Endodermal cell (in vitro differentiated cells): ENCODE measurements around the gene ATRNL1. TPM values are rescaled to one million over a fixed set of nuclear protein-coding genes. Genes with fewer than 3 reads are reported as not detected.
"Not testable (repeated sequence)": the region's sequence is repeated elsewhere in the genome, so short reads cannot be mapped to it uniquely, and the experiment has no call there.

ENCODE experiments used
- DNase-seq: peaks from one replicate; pipeline ENCODE4 v3.0.0-alpha.2; 2017
- H3K27ac ChIP-seq: 2 replicates; pipeline ENCODE4 v1.5.1; 2013; ENCODE audit warnings: mild to moderate bottlenecking, low read depth, low read length, moderate library complexity
- H3K27me3 ChIP-seq: 2 replicates; pipeline ENCODE4 v1.6.1; 2013; ENCODE audit warnings: mild to moderate bottlenecking, low read length, moderate library complexity; ENCODE audit not compliant: insufficient read depth, control insufficient read depth, poor library complexity, severe bottlenecking
- H3K36me3 ChIP-seq: 2 replicates; pipeline ENCODE4 v1.7.0; 2013; ENCODE audit warnings: mild to moderate bottlenecking, low read length, moderate library complexity; ENCODE audit not compliant: control insufficient read depth, insufficient read depth
- H3K4me1 ChIP-seq: one replicate; pipeline ENCODE4 v1.7.0; 2013; ENCODE audit warnings: low read length; ENCODE audit not compliant: control insufficient read depth, insufficient read depth
- H3K4me3 ChIP-seq: 2 replicates; pipeline ENCODE4 v1.5.1; 2013; ENCODE audit warnings: mild to moderate bottlenecking, low read length, moderate library complexity
- H3K9ac ChIP-seq: 2 replicates; pipeline ENCODE4 v1.6.1; 2013; ENCODE audit warnings: mild to moderate bottlenecking, low read length, moderate library complexity; ENCODE audit not compliant: poor library complexity, severe bottlenecking; ENCODE audit errors: extremely low read depth
- H3K9me3 ChIP-seq: 2 replicates; pipeline ENCODE4 v1.6.1; 2013; ENCODE audit warnings: mild to moderate bottlenecking, low read length, moderate library complexity; ENCODE audit not compliant: control insufficient read depth
- H3K27ac Mint-ChIP-seq: 2 replicates; pipeline ENCODE4 v1.8.0; 2020; ENCODE audit warnings: mixed read lengths
- H3K27me3 Mint-ChIP-seq: 2 replicates; pipeline ENCODE4 v1.8.0; 2021; ENCODE audit warnings: mild to moderate bottlenecking, mixed read lengths; ENCODE audit not compliant: insufficient read depth
- H3K36me3 Mint-ChIP-seq: 2 replicates; pipeline ENCODE4 v1.8.0; 2020; ENCODE audit warnings: low read depth, mixed read lengths
- H3K4me1 Mint-ChIP-seq: 2 replicates; pipeline ENCODE4 v1.8.0; 2020; ENCODE audit warnings: mixed read lengths
- H3K4me3 Mint-ChIP-seq: 2 replicates; pipeline ENCODE4 v1.8.0; 2020; ENCODE audit warnings: mild to moderate bottlenecking, moderate library complexity, mixed read lengths
- H3K9me3 Mint-ChIP-seq: 2 replicates; pipeline ENCODE4 v1.8.0; 2020; ENCODE audit warnings: mild to moderate bottlenecking, mixed read lengths
- CTCF ChIP-seq: fragments of 200-600 bp; sonication (generic); conservative IDR thresholded peaks from 2 replicates; pipeline ENCODE4 v1.5.0; 2021; ENCODE audit warnings: antibody characterized with exemption, mild to moderate bottlenecking
- WGBS, 2 experiments: methylation state at CpG; one replicate each; pipeline versions ENCODE4 v1.1.5 to v1.1.7; 2013; ENCODE audit warnings: missing lambda C conversion rate in 2 of 2, mixed read lengths in 1 of 2; ENCODE audit not compliant: insufficient coverage in 1 of 2, insufficient read length in 1 of 2; 5-methylcytosine and 5-hydroxymethylcytosine counted together
- total RNA-seq, 2 donors: library from RNA; stranded (reverse); fragmentation: NEBNext Ultra II Directional in 1 of 2; extraction: Animal tissue kit (Norgen Biotek cat#: 25700) in 1 of 2; gene quantifications; 2 replicates in 1 of 2; 3 replicates in 1 of 2; pipeline ENCODE4 v1.2.1, GENCODE V29; 2021

Gene ATRNL1
- total RNA-seq, 2 donors from 2014 or later = 8.0 to 9.0 TPM

- 90 to 94% methylated on average over 1 to 2 of the region's 2 CpGs for WGBS, 2 experiments
- Histone ChIP-seq H3K9me3 (no peaks in the 10 kb centered on the region), H3K4me1 (no peaks in the 10 kb centered on the region), H3K27ac (no peak overlapping the region), H3K27me3 (no peaks in the 10 kb centered on the region), H3K36me3 (no peaks in the 10 kb centered on the region), H3K9ac (no peak overlapping the region), H3K4me3 (no peak overlapping the region)
- DNase-seq = no peak
- Mint-ChIP-seq H3K27ac (no peak overlapping the region), H3K27me3 (no peaks in the 10 kb centered on the region), H3K36me3 (no peaks in the 10 kb centered on the region), H3K9me3 (no peaks in the 10 kb centered on the region), H3K4me1 (no peaks in the 10 kb centered on the region), H3K4me3 (no peak overlapping the region)
- TF ChIP-seq CTCF = no peak
Measured at GRCh38 chr10:115747811-115748210, 654.6 kb downstream of the ATRNL1 start.

GRCh38 chr10:115758488-115758887, 665.3 kb downstream of the ATRNL1 start:
- not testable (repeated sequence) for H3K9ac ChIP-seq, H3K27me3 Mint-ChIP-seq, H3K27ac Mint-ChIP-seq, H3K27me3 ChIP-seq, H3K4me3 ChIP-seq, H3K36me3 ChIP-seq, H3K4me1 ChIP-seq, H3K9me3 ChIP-seq, H3K36me3 Mint-ChIP-seq, H3K27ac ChIP-seq, H3K4me3 Mint-ChIP-seq, H3K4me1 Mint-ChIP-seq
- WGBS, 2 experiments = 58 to 66% methylated on average over 3 to 7 of the region's 8 CpGs
- peak; percentile 84 for DNase-seq
- peaks cover 12% of the 10 kb centered on the region for H3K9me3 Mint-ChIP-seq

DNA sequence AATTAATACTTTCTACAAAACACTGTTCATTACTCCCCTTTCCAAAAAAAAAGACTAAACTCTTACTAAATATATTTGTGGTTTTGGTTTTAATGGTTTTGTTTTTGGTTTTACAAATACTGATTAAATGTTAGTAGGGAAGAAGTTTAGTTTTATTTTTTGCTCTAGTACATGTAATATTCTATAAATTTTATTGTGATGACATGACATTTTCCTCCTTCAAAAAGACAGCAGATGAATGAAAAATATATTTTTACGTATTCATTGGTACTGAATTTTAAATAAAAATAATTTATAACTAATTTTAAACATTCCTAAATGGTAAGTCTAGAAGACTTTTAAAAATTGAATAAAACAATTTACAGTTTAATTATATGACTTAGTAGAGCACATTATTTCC, 667.0 kb downstream of the ATRNL1 start:
- H3K4me3 ChIP-seq = no peak overlapping the region
- H3K4me1 ChIP-seq = no peaks in the 10 kb centered on the region
- no peak overlapping the region for H3K27ac ChIP-seq
- H3K36me3 ChIP-seq = no peaks in the 10 kb centered on the region
- no peak overlapping the region for H3K4me3 Mint-ChIP-seq
- H3K27ac Mint-ChIP-seq = no peak overlapping the region
- H3K36me3 Mint-ChIP-seq = no peaks in the 10 kb centered on the region
- WGBS, 2 experiments = no CpG with 5 or more reads among the region's 1 CpG
- peaks cover 9% of the 10 kb centered on the region for H3K9me3 Mint-ChIP-seq
- no peaks in the 10 kb centered on the region for H3K4me1 Mint-ChIP-seq
- no peak for DNase-seq
- H3K9ac ChIP-seq = no peak overlapping the region
- no peaks in the 10 kb centered on the region for H3K27me3 Mint-ChIP-seq
- H3K9me3 ChIP-seq = no peaks in the 10 kb centered on the region
- TF ChIP-seq CTCF = no peak
- no peaks in the 10 kb centered on the region for H3K27me3 ChIP-seq

GRCh38 chr10:115761166-115761565, 668.0 kb downstream of the ATRNL1 start:
- Histone ChIP-seq H3K36me3 (no peaks in the 10 kb centered on the region), H3K9me3 (no peaks in the 10 kb centered on the region), H3K27me3 (no peaks in the 10 kb centered on the region), H3K9ac (no peak overlapping the region), H3K4me3 (no peak overlapping the region), H3K27ac (no peak overlapping the region), H3K4me1 (no peaks in the 10 kb centered on the region)
- H3K27ac Mint-ChIP-seq = no peak overlapping the region
- H3K4me1 Mint-ChIP-seq = no peaks in the 10 kb centered on the region
- peaks cover 5% of the 10 kb centered on the region for H3K9me3 Mint-ChIP-seq
- no peak for TF ChIP-seq CTCF
- no peak for DNase-seq
- 100% methylated on average over 2 of the region's 2 CpGs; no CpG with 5 or more reads in 1 of the 2 experiments for WGBS, 2 experiments
- H3K27me3 Mint-ChIP-seq = no peaks in the 10 kb centered on the region
- H3K4me3 Mint-ChIP-seq = no peak overlapping the region
- H3K36me3 Mint-ChIP-seq = no peaks in the 10 kb centered on the region
